Tibial artery (tissue), 4 donors: ENCODE results near the gene CSNK1E.

Experiments used
- DNase-seq, 2 donors: peaks; one replicate each; pipeline ENCODE4 v3.0.0-alpha.2; 2019
- H3K27ac ChIP-seq, 2 donors: fragments of 200-600 bp; sonication (generic) in 1 of 2; 1 replicate in 1 of 2; 2 replicates in 1 of 2; pipeline ENCODE4 v1.5.1; 2018 to 2019; ENCODE audit warnings: mild to moderate bottlenecking in 1 of 2
- H3K27me3 ChIP-seq, 2 donors: fragments of 200-600 bp; sonication (generic) in 1 of 2; one replicate each; pipeline versions ENCODE4 v1.5.1 to v1.6.0; 2016 to 2019
- H3K36me3 ChIP-seq, 3 donors: fragments of 200-600 bp; sonication (generic) in 2 of 3; one replicate each; pipeline ENCODE4 v1.5.1; 2016 to 2019; ENCODE audit warnings: mild to moderate bottlenecking in 2 of 3
- H3K4me1 ChIP-seq, 4 donors: fragments of 200-600 bp; sonication (generic) in 2 of 4; 1 replicate in 3 of 4; 2 replicates in 1 of 4; pipeline ENCODE4 v1.5.1; 2016 to 2019
- H3K4me3 ChIP-seq, 2 donors: fragments of 200-600 bp; sonication (generic) in 1 of 2; 1 replicate in 1 of 2; 2 replicates in 1 of 2; pipeline ENCODE4 v1.5.1; 2018 to 2019; ENCODE audit warnings: mild to moderate bottlenecking in 2 of 2
- H3K9me3 ChIP-seq, 3 donors: fragments of 200-600 bp; sonication (generic) in 1 of 3; one replicate each; pipeline ENCODE4 v1.5.1; 2016 to 2019
- intact Hi-C: fragments of 100-400 bp; cut with DNase I; formaldehyde crosslinking; loops from one replicate; pipeline ENCODE4 v1.15.0; 2023; ENCODE audit warnings: low total_unique reads
- TF ChIP-seq, protein P1 (sequence below), 2 experiments: fragments of 200-600 bp in 1 of 2; fragments of 450-650 bp in 1 of 2; IDR thresholded peaks; one replicate each; pipeline ENCODE4 v1.5.1; 2017 to 2019; ENCODE audit warnings: antibody characterized with exemption in 2 of 2, mild to moderate bottlenecking in 1 of 2, moderate library complexity in 1 of 2

The CSNK1E gene

DNA sequence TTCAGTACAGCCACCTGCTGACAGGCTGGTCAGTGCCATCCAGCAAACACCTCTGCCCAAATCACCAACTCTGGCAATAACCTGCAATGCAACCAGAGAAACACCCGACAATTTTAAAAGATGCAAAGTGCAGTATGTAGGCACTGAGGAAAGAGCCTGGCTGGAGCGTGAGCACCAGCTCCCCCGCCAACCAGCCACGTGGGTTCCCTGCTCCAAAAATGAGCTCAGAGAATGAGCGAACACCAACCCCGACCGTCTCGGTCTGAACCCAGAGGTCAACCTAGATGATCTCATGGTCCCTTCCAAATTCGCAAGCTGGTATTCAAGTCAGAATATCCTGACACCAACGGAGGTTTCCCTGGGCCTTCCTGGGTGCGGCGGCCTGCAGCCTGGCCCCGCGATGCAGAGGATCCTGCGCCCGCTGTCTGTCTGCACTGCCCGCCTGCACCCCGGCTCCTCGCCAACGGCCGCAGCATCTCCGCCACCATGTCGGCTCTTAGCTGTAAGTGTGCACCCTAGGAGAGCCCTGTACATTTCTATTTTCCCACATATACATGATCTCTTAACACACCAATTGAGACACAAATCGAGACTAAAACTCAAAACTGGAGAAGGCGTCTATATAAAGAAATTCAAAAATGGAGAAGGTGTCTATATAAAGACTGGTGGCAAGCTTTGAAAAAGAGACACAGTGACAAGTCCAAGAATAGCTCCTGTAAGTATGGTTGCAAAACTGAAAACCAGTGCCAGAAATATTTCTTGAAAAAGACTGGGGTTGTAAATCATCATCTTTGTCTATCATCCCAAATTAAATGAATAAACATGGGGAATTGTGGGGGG lies 67.2 kb downstream of the CSNK1E start:
- Histone ChIP-seq H3K27me3 (no peaks in the 10 kb centered on the region), H3K9me3 (no peaks in the 10 kb centered on the region), H3K4me1 (peaks cover 6 to 84% (median 55%) of the 10 kb centered on the region in 4 donors), H3K36me3 (peaks cover 8 to 28% (median 12%) of the 10 kb centered on the region in 3 donors), H3K27ac (peak overlapping the region; percentile 43 to 65), H3K4me3 (peak overlapping the region; percentile 19 to 35)
- TF ChIP-seq, protein P1, sequence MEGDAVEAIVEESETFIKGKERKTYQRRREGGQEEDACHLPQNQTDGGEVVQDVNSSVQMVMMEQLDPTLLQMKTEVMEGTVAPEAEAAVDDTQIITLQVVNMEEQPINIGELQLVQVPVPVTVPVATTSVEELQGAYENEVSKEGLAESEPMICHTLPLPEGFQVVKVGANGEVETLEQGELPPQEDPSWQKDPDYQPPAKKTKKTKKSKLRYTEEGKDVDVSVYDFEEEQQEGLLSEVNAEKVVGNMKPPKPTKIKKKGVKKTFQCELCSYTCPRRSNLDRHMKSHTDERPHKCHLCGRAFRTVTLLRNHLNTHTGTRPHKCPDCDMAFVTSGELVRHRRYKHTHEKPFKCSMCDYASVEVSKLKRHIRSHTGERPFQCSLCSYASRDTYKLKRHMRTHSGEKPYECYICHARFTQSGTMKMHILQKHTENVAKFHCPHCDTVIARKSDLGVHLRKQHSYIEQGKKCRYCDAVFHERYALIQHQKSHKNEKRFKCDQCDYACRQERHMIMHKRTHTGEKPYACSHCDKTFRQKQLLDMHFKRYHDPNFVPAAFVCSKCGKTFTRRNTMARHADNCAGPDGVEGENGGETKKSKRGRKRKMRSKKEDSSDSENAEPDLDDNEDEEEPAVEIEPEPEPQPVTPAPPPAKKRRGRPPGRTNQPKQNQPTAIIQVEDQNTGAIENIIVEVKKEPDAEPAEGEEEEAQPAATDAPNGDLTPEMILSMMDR (IDR thresholded peaks at IDR 0.05), result no peak
- intact Hi-C loops, result loop anchor here (5.0 kb wide), 1 partner anchor 48 kb away; the partner anchor contains the start of gene MAFF
- DNase-seq, result peak in 1 of 2 donors; percentile 83

DNA sequence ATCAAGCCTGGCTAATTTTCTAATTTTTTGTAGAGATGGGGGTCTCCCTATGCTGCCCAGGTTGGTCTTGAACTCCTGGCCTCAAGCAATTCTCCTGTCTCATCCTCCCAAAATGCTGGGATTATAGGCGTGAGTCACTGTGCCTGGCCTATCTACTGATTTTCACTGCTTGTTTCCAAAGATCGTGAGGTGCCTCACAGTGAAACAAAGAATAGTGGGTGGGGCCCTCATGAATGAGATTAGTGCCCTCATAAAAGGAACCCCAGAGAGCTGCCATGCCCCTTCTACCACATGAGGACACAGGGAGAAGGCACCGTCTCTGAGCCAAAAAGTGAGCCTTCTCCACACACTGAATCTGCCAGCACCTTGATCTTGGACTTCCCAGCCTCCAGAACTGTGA lies 67.9 kb downstream of the CSNK1E start:
- no peak for DNase-seq
- H3K4me3 ChIP-seq, result no peak overlapping the region
- no peaks in the 10 kb centered on the region for H3K9me3 ChIP-seq
- TF ChIP-seq, protein P1 (IDR thresholded peaks at IDR 0.05), result no peak
- peaks cover 6 to 77% (median 51%) of the 10 kb centered on the region in 4 donors for H3K4me1 ChIP-seq
- H3K36me3 ChIP-seq, result peaks cover 8 to 35% (median 19%) of the 10 kb centered on the region in 3 donors
- intact Hi-C loops, result loop anchor here (5.0 kb wide), 1 partner anchor 47 kb away; the partner anchor contains the start of gene MAFF
- peak overlapping the region; percentile 43 to 65 for H3K27ac ChIP-seq
- H3K27me3 ChIP-seq, result no peaks in the 10 kb centered on the region

DNA sequence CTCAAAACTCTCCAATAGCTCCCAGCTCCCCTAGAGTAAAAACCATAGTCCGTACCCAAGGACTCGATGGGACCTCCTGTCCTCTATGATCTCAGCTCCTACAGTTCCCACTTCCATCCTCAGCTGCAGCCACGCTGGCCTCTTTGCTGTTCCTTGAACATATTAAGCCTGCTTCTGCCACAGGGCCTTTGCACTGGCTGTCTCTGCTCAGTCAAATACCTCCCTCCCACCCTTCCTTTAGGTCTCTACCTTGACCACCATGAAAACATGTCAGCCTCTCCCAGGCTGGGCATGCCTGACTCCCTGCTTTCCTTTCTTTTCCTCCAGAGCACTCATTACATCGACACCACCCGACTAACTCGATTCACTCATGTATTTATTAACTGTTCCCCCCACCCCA lies 69.0 kb downstream of the CSNK1E start:
- H3K4me1 ChIP-seq, result peaks cover 6 to 78% (median 59%) of the 10 kb centered on the region in 4 donors
- no peaks in the 10 kb centered on the region for H3K27me3 ChIP-seq
- H3K4me3 ChIP-seq, result no peak overlapping the region
- TF ChIP-seq, protein P1 (IDR thresholded peaks at IDR 0.05), result no peak
- peaks cover 8 to 43% (median 28%) of the 10 kb centered on the region in 3 donors for H3K36me3 ChIP-seq
- intact Hi-C loops, result loop anchor here (5.0 kb wide), 1 partner anchor 46 kb away; the partner anchor contains the start of gene MAFF
- no peak for DNase-seq
- H3K27ac ChIP-seq, result peak overlapping the region; percentile 65 to 83
- H3K9me3 ChIP-seq, result no peaks in the 10 kb centered on the region

DNA sequence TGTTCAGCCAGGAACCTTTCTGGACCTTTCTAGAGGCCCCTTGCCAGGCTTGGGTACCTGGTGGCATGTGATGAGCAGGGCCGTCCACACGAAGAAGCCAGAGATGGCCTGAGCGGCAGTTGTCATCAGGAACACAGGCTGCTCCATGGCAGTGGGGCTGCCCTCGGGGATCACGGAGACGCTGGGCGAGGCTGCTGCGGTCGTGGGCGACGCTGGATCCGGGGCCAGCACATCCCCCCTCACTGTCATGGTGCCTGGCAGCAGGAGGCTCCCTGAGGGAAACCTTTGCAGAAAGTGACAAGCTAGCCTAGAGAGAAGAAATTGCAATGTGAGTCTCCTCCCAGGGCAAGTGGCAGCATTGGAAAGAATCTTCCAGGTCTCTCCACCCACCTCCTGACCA lies 69.5 kb downstream of the CSNK1E start:
- H3K27me3 ChIP-seq, result no peaks in the 10 kb centered on the region
- no peak for DNase-seq
- intact Hi-C loops, result loop anchor here (5.0 kb wide), 1 partner anchor 45 kb away; the partner anchor contains the start of gene MAFF
- H3K4me3 ChIP-seq, result no peak overlapping the region
- TF ChIP-seq, protein P1 (IDR thresholded peaks at IDR 0.05), result no peak
- H3K9me3 ChIP-seq, result no peaks in the 10 kb centered on the region
- peaks cover 8 to 46% (median 28%) of the 10 kb centered on the region in 3 donors for H3K36me3 ChIP-seq
- peak overlapping the region; percentile 78 to 83 for H3K27ac ChIP-seq
- H3K4me1 ChIP-seq, result peaks cover 6 to 84% (median 63%) of the 10 kb centered on the region in 4 donors

DNA sequence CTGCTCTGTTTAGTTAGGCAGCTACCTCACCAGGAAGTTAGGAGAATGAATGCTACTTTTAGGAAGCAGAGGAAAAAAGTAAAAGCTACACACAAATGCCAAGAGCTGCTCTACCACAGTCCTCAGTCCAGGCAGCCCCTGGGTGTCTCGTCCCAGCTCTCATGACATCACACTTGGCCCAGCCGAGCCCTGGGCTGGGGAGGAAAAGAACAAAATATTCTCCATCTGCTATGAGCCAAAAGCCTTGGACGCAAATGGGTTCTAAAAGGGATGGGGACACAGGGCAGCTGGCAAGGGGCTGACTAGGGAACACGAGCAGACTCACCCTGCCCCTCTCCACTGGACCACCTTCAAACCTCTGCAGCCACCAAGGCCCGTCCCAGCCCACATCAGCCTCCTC lies 70.5 kb downstream of the CSNK1E start:
- intact Hi-C loops, result loop anchor here (5.0 kb wide), 1 partner anchor 44 kb away; the partner anchor contains the start of gene MAFF
- Histone ChIP-seq H3K36me3 (peaks cover 8 to 49% (median 28%) of the 10 kb centered on the region in 3 donors), H3K4me1 (peaks cover 6 to 86% (median 67%) of the 10 kb centered on the region in 4 donors), H3K27me3 (no peaks in the 10 kb centered on the region), H3K4me3 (no peak overlapping the region), H3K9me3 (no peaks in the 10 kb centered on the region), H3K27ac (peak overlapping the region; percentile 78 to 83)
- TF ChIP-seq, protein P1 (IDR thresholded peaks at IDR 0.05), result no peak
- peak; percentile 84 to 95 for DNase-seq
